GF-D8 (cell line): Measurements from ENCODE around the gene FLT1.
A peak's percentile ranks its signal among the peaks of the same experiment; 100 is the strongest.

Source experiments
- DNase-seq: peaks from one replicate; lab custom pipeline; 2025; lab: John Stamatoyannopoulos, UW

Gene FLT1

DNA sequence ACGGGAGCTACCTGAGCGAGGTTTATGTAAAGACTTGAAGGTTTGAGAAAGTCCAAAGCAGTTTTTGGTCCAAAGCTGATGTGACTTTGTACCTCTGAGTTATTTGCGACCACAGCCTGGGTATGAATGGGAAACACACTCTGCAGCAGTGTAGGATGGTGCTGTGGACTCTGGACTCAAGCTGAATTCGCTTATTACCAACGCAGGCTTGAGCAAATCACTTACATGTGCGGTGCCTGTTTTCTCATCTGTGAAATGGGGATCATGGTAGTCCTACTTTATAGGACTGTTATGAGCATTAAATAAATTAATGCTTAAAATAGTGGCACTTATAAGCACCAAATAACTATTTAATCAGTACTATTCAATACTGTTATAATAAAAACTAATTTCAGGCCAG lies 180.0 kb downstream of the FLT1 start:
- no peak for DNase-seq

DNA sequence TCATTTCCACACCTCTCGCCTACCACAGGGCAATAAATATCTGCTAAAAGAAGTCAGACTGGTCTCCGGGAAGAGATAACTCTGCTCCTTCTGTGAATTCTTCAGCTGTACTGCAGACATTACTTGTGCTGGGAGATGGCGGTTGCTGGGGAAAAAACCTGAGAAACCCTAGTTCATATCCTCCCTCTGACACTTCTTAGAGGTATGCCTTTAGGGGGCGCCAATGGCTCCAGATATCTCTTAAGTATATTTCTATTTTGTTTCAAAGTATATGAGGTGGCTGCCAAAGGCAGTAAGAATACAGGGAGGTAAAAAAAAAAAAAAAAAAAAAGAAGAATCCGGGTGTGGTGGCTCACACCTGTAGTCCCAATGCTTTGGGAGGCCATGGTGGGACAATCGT lies 181.3 kb downstream of the FLT1 start:
- DNase-seq = no peak

DNA sequence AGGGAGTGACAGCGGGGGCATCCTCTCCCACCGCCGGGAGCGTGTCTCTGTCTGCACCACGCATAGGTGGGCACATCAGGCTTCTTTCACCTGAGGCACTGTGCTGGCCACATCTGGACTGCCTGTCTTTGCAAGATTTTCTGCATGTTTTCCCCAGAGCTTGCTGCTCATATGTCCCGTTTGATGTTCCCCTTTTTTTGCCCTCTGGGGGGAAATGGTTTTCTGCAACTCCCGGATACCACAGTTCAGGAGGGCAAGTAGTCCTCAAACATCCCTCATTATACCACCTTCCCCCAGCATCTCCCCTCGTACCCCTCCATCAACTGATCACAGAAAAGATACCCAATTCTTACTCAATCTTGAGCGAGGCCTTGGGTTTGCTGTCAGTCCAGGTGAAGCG lies 188.6 kb downstream of the FLT1 start:
- no peak for DNase-seq

DNA sequence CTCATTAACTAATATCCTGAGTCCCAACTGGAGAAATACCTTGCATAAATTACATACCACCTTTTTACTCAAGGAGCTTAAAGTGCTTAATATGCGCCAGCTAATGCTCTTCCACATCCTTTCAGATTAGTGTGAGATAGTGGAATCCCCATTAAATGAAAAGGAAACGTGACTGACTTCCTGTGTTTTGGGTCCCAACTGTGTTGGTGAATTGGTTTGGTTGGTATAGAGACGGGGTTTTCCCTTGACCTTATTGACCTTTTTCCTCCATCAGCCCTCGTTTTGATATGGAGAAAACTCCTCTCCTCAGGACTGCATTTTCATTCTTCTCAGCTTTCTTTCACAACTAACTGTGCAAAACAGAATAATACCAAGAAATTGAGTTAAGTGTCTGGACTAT lies 193.1 kb downstream of the FLT1 start:
- no peak for DNase-seq

DNA sequence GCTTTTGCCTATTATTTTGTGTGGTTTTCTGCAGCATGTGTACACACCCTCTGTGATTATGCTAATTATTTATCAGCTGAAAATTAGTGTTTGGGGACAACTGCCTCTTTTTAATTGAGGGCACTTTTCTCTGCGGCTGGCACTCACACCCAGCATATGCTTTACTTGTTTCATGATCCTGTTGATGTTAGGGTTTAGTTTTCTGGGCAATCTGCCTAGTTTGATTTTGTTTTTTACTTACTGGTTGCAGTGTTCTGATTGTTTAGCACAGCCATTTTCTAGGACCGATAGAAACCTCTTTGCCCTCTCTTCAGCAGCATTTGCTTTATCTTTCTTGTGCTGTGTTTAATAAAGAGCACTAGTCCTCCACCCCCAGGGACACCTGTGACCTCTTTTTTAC lies 195.0 kb downstream of the FLT1 start:
- no peak for DNase-seq

DNA sequence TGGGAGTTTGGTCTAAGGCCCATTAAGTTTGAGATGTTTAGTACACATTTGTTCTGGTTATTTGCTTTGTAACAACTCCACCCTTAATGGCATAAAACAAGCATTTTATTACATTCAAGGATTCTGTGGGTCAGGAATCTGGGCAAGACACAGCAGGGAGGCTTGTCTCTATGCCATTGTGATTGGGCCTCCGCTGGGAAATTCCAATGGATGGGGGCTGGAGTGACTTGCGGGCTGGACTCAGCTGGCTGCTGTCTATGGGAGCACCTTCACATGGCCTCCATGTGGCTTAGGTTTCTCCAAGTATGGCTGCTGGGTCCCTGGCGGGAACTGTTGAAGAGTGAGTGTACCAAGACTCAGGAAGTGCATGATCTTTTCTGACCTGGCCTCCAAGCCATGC lies 197.6 kb downstream of the FLT1 start:
- DNase-seq = no peak

DNA sequence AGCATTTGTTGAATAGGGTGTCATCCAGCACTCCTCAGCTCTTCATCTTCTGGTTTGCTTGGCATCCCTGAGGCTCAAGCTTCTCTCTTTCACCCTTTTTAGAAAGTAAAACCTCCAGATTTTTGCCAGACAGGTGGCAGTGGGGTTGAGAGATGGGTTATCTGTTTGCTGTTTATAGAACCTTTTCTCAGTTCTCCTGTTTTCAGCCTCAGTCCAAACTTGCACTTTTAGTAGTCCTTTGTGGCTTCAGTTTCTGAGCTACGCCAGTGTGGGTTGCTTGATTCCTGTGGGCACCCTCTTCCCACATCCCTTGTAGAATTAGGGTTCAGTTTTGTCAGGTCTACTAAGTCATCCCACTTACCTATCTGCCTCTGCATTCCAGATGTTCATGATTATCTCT lies 208.7 kb downstream of the FLT1 start:
- DNase-seq = no peak

DNA sequence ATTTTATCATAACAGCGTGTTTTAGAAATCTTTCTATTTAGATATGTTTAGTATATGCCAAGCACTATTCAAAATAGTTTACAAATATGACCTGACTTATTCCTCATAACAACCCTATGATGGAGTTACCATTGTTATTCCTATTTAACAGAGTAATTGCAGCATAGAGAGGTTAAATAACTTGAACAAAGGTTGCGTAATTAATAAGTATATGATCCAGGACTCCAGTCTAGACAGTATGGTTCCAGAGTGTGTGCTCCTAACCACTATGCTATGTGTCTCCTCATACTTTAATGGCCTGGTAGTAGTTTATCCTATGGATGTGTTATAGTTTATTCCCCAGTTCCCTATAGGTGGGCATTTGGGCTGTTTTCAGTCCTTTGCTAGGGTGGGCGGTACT lies 211.3 kb downstream of the FLT1 start:
- no peak for DNase-seq

DNA sequence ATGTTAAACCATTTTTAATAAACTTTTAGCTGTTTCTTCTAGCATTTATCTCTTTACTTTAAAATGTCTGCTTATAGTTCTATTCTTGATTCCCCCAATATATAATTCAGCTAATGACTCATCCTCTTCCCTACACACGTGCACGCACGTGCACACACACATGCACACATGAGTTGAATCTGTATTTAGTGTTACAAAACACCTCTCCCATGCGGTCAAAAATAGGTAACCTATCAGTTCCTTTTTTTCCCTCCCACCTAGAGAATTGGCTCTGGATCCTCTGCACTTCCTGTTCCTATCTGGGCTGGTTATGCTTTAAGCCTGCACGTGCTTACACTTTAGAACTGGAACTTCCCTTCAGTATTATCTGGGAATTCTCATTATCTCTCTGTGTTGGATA lies 212.5 kb downstream of the FLT1 start:
- DNase-seq = no peak

DNA sequence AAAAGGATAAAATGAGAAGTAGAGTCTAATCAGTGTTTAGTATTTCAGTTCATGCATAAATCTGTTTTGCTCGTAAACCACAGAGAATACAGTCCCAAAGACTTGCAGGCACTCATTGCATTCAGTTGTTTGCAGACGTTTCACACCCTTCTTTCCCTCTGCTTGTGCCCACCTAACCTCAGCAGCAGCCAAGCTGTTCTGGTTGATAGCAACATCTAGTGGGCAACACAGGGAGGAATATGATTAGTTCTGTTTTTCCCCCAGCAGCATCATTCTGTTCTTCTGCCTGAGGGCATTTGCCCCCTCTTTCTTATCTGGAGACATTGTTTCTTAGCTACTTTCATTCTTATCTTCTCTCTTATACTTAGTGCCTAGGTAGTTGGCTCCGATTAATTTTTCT lies 221.0 kb downstream of the FLT1 start:
- no peak for DNase-seq

DNA sequence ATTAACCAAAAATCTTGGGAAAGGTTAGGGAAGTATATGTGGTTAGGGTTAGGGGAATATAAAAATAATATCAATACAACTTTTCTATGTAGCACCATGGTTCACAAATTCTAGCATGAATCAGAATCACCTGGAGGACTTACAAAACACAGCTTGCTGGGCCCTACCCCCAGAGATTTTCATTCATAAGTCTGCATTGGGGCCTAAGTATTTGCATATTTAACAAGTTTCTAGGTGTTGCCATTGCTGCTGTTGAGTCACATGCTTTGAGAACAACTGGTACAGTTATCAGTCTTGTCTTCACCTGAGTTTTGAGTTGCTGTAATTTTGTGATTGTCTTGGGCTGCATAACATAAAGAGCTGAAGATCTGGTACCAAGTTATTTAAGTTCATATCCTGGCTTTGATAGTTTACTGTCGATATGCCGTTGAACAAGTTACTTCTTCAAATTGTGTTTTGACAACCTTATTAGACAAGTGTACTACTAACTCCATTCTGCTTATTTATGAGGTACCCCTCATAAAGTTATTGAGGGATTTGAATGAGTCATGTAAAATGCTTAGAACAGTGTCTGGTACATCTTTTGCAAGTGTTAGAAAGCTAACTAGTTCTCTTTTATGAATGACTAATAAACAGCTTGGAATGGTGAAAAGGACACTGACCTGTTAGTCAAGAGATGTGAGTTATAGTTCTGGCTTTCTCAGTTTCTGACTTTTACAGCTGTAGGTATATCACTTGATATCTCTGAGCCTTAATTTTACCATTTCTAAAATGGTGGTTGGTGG lies 223.7 kb downstream of the FLT1 start:
- no peak for DNase-seq

DNA sequence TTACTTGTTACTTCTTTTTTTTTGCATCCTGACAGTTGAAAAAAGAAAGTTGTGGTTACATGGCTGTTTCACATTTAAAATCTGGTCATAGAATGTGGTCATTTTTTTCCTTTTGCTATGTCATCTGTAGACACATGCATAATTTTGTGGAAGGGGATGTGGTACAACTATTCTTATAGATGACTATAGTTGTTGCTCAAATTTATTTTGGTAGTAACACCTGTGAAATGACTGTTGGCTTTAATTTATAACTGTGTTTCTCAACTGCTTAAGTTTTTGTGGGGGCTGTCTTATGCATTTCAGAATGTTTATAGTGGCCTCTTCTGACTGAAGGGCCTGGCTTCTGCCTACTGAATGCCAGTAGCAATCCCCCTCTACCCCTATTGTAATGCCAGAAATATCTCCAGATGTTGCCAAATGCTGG lies 226.1 kb downstream of the FLT1 start:
- peak; percentile 89 for DNase-seq

DNA sequence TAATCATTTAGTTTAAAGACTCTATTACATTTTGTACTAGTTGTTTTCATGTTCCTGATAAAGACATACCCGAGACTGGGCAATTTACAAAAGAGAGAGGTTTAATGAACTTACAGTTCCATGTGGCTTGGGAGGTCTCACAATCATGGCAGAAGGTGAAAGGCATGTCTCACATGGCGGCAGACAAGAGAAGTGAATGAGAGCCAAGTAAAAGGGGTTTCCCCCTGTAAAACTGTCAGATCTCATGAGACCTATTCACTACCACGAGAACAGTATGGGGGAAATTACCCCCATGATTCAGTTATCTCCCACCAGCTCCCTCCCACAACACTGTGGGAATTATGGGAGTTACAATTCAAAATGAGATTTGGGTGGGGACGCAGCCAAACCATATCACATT lies 227.4 kb downstream of the FLT1 start:
- no peak for DNase-seq

DNA sequence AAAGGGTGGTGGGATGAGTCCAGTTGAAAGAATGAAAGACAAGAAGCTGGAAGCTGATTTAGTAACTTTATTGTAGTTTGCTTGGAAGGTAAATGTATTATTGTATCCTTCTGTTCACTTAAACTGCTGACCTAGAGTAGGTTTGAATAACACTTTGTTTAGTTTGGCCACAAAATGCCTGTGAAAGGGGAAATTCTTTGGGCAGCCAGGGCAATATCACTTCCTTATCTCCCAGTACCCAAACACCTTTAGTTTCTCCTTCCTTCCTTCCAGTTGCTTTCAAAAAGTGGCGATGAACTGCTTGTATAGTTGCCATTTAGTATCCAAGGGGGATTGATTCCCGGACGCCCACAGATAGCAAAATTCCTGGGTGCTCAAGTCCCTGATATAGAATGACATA lies 236.5 kb downstream of the FLT1 start:
- DNase-seq = no peak

DNA sequence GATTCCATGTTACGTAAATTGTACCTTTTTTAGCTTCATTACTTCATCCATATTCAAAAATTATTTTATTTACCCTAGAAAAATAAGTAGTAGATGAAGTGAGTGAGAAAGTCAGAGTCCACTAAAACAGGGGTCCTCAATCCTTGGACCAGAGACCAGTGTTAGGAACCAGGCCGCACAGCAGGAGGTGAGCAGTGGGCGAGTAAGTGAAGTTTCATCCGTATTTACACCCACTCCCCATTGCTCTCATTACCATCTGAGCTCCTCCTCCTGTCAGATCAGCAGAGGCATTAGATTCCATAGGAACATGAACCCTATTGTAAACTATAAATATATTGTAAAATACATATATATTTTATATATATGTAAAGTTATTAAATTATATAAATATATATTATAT lies 237.6 kb downstream of the FLT1 start:
- DNase-seq = no peak

DNA sequence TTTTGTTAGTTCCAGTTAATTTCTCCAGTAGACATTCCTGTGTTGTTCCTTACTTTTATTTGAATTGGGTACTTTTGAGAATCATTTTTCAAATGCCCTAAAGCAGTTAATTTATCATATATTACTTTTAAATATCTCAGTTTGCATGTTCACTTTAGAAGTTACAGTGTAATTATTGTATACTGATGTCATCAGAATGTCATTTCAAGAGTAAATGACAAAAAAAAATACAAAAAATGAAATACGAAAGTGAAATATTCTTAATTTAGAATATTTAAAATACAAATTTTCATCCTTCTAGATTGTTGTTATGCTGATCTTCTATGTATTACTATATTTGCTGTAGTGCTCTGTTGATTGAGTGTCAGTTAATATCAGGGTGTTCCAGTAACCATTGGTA lies 242.4 kb downstream of the FLT1 start:
- no peak for DNase-seq

DNA sequence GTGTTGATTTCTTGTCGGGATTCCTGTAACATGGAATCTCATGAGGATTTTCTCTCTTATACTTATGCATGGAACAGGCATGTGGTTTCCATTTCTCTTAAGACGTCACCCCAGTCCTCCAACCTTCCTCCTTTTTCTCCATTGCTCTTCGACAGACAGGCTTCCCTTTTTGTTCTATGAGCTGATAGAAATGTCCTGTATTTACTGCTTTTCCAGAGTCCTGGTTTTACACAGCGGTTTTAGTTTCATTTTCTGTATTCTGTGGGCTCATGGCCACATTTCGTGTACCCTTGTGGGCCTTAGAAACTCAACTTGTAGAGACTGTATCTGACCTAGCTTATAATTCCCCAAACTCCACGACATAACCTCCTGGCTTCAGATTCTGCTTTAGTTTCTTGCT lies 243.5 kb downstream of the FLT1 start:
- no peak for DNase-seq

DNA sequence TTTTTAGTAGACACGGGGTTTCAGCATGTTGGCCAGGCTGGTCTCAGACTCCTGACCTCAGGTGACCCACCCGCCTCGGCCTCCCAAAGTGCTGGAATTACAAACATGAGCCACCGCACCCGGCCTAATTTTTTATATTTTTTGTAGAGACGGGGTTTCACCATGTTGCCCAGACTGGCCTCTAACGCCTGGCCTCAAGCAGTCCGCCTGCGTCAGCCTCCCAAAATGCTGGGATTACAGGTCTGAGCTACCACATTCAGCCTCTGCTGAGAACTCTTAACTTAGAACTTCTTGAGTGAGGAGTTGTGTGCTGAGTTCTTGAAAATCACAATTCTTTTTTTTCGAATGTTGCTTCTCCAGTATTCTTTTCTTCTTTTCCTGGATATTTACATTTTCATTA lies 244.4 kb downstream of the FLT1 start:
- DNase-seq = no peak
